Right lobe of liver (tissue), 4 donors: ENCODE measurements around the gene SH3PXD2A.

ENCODE experiments used
- POLR2A ChIP-seq: fragments of 450-650 bp; IDR thresholded peaks from one replicate; pipeline ENCODE4 v1.6.1; 2017; ENCODE audit warnings: antibody characterized with exemption, mild to moderate bottlenecking
- TF ChIP-seq, protein P1 (sequence below), 4 donors: fragments of 200-600 bp in 3 of 4; fragments of 450-650 bp in 1 of 4; IDR thresholded peaks; one replicate each; pipeline versions ENCODE4 v1.5.1 to v1.8.0; 2016 to 2022; ENCODE audit warnings: antibody characterized with exemption in 4 of 4, mild to moderate bottlenecking in 2 of 4
- donor health status: DM: no; HTN: no; CAD: no.
- donor health status: DM: no; HTN: no; CAD: no.
- donor health status: DM: no; HTN: yes; CAD: no.

DNA sequence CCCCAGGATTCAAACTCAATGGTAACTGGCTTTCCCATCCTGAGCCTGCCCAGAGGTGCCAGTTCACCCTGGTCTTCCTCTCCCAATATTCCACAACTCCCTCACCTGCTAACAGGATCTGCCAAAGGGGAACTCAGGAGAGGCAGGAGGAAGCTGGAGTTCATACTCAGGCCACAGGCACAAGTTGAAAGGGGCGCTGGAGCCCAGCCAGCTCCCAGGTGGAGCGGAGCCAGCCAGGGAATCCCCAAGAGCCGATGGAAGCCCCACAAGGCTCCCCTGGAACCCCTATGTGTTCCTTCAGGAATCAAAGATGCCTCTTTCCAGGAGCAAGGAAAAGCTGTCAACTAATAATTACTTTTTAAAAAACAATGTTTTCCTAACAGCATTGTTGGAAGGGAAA is 63.5 kb downstream of the SH3PXD2A start:
- no peak for TF ChIP-seq POLR2A
- TF ChIP-seq, protein P1, sequence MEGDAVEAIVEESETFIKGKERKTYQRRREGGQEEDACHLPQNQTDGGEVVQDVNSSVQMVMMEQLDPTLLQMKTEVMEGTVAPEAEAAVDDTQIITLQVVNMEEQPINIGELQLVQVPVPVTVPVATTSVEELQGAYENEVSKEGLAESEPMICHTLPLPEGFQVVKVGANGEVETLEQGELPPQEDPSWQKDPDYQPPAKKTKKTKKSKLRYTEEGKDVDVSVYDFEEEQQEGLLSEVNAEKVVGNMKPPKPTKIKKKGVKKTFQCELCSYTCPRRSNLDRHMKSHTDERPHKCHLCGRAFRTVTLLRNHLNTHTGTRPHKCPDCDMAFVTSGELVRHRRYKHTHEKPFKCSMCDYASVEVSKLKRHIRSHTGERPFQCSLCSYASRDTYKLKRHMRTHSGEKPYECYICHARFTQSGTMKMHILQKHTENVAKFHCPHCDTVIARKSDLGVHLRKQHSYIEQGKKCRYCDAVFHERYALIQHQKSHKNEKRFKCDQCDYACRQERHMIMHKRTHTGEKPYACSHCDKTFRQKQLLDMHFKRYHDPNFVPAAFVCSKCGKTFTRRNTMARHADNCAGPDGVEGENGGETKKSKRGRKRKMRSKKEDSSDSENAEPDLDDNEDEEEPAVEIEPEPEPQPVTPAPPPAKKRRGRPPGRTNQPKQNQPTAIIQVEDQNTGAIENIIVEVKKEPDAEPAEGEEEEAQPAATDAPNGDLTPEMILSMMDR (IDR thresholded peaks at IDR 0.05), result no peak
